Measurements from ENCODE around the gene AUTS2.

GRCh38 chr7:69795932-69796331, 197.7 kb downstream of the AUTS2 start:
- TF ChIP-seq CTCF (conservative IDR thresholded peaks at IDR 0.05 in 1 of 2, IDR thresholded peaks at IDR 0.05 in 1 of 2; ENCODE audit: low read depth in 1 of 2, low read length in 2 of 2) (no peak), EZH2 (IDR thresholded peaks at IDR 0.05; ENCODE audit: low read length, missing control alignments) (no peak)
